Measurements from ENCODE around the gene SPRY2.

DNA sequence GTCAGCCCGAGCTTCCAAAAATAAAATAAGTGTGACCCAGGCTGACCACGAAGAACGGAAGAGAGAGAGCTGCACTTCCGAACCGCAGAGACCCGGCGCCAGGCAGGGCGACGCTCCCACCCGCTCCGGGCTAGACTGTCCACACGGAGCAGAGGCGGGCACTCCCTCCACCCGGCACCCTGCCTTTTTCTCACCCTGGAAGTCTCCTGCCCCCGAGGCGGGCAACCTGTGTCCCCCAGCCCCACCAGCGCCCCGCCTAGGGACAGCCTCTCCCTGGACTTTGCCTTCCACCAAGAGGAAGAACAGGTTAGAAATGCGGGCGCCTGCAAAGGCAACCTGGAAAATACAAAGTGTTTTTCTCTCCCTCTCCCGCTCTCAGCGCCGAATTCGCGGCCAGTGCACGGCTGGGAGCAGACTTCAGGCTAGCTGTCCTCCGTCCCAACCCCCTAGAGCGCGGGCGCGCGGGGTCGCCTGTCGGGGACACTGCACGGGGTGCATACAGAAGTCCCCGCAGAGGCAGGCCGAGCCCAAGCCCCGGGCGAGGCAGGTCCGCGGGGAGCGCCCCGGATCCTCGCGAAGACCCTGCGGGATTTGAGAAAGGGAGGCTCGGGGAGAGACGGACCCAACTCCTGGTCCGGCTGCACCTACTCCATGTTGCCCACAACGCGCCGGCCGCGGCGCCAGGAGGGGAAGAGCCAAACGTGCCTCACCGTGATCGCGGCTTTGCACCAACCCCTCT is 845 bp downstream of the SPRY2 start:
- TF ChIP-seq CTCF (IDR thresholded peaks at IDR 0.05) (no peak), POLR2A (IDR thresholded peaks at IDR 0.05; ENCODE audit: low read depth) (no peak), EP300 (IDR thresholded peaks at IDR 0.05) (no peak)
